Ascending aorta (tissue), 2 donors: Measurements from ENCODE around the gene GRWD1. TPM values are rescaled to one million over a fixed set of nuclear protein-coding genes. Genes with fewer than 3 reads are reported as not detected.

Experiments
- DNase-seq, 2 donors: peaks; one replicate each; pipeline ENCODE4 v3.0.0-alpha.2; 2019; ENCODE audit warnings: low spot score in 2 of 2
- H3K27ac ChIP-seq, 2 donors: fragments of 200-600 bp; sonication (generic); one replicate each; pipeline ENCODE4 v1.5.1; 2016 to 2017; ENCODE audit warnings: mild to moderate bottlenecking in 1 of 2
- H3K27me3 ChIP-seq: fragments of 200-600 bp; sonication (generic); one replicate; pipeline ENCODE4 v1.5.1; 2017
- H3K36me3 ChIP-seq, 2 donors: fragments of 200-600 bp; sonication (generic); one replicate each; pipeline ENCODE4 v1.5.1; 2016
- H3K4me1 ChIP-seq, 2 donors: fragments of 200-600 bp; sonication (generic); one replicate each; pipeline ENCODE4 v1.5.1; 2016 to 2017; ENCODE audit warnings: mild to moderate bottlenecking in 1 of 2
- H3K4me3 ChIP-seq, 2 donors: fragments of 200-600 bp; sonication (generic); one replicate each; pipeline ENCODE4 v1.5.1; 2016 to 2017; ENCODE audit warnings: mild to moderate bottlenecking in 1 of 2
- H3K9me3 ChIP-seq, 2 donors: fragments of 200-600 bp; sonication (generic); one replicate each; pipeline ENCODE4 v1.5.1; 2016
- CTCF ChIP-seq, 3 experiments: fragments of 200-600 bp in 2 of 3; fragments of 450-650 bp in 1 of 3; sonication (generic) in 2 of 3; IDR thresholded peaks; one replicate each; pipeline ENCODE4 v1.5.1; 2016 to 2019; ENCODE audit warnings: antibody characterized with exemption in 3 of 3, mild to moderate bottlenecking in 1 of 3, moderate library complexity in 1 of 3
- intact Hi-C: fragments of 100-400 bp; cut with DNase I; formaldehyde crosslinking; loops from one replicate; pipeline ENCODE4 v1.15.1; 2023
- total RNA-seq: library from RNA; depleted of rRNA; stranded (reverse); fragments of >200 nt; gene quantifications from one replicate; pipeline ENCODE4 v1.1.0, GENCODE V29; 2016

Gene GRWD1
- total RNA-seq, 1 donor from 2014 or later: 16.0 TPM

GRCh38 chr19:48448563-48448962 is 2.8 kb downstream of the GRWD1 start:
- no peak for TF ChIP-seq CTCF (IDR thresholded peaks at IDR 0.05)
- intact Hi-C loops: loop anchor here (5.0 kb wide), 1 partner anchor 134 kb away; no protein-coding TSS in a partner anchor
- no peaks in the 10 kb centered on the region for H3K9me3 ChIP-seq
- no peak overlapping the region for H3K4me3 ChIP-seq
- H3K36me3 ChIP-seq: peaks cover 47 to 50% of the 10 kb centered on the region in 2 donors
- H3K27ac ChIP-seq: no peak overlapping the region
- H3K4me1 ChIP-seq: peaks cover 3 to 15% of the 10 kb centered on the region in 2 donors
- H3K27me3 ChIP-seq: no peaks in the 10 kb centered on the region
- DNase-seq: no peak

DNA sequence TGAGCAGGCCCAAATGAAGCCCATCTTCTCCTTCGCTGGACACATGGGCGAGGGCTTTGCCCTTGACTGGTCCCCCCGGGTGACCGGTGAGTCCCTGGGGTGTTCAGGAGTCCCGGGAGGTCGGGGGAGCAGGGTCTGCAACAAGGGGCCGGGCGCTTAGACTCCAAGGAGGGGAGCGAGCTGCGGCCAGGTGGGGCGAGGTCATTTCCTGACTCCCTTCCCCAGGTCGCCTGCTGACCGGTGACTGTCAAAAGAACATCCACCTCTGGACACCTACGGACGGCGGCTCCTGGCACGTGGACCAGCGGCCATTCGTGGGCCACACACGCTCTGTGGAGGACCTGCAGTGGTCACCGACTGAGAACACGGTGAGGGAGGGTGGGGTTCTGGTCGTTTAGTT is 4.7 kb downstream of the GRWD1 start:
- Histone ChIP-seq H3K9me3 (no peaks in the 10 kb centered on the region), H3K4me3 (no peak overlapping the region), H3K27ac (no peak overlapping the region), H3K36me3 (peaks cover 47 to 64% of the 10 kb centered on the region in 2 donors), H3K27me3 (no peaks in the 10 kb centered on the region), H3K4me1 (no peaks in the 10 kb centered on the region)
- intact Hi-C loops: no loop called here
- no peak for DNase-seq
- TF ChIP-seq CTCF (IDR thresholded peaks at IDR 0.05): no peak

DNA sequence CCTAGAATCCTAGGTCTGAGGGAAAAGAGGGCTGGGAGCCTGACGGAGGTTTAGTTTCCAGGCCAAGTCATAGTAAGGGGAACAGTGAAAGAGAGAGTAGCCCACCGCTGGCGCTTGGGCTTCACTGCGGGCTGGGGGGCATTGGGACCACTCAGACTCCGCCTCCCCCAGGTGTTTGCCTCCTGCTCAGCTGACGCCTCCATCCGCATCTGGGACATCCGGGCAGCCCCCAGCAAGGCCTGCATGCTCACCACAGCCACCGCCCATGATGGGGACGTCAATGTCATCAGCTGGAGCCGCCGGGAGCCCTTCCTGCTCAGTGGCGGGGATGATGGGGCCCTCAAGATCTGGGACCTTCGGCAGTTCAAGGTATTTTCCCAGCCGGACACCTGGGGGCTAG is 5.1 kb downstream of the GRWD1 start:
- intact Hi-C loops: no loop called here
- TF ChIP-seq CTCF (IDR thresholded peaks at IDR 0.05): no peak
- Histone ChIP-seq H3K36me3 (peaks cover 47 to 68% of the 10 kb centered on the region in 2 donors), H3K4me3 (no peak overlapping the region), H3K27me3 (no peaks in the 10 kb centered on the region), H3K4me1 (no peaks in the 10 kb centered on the region), H3K9me3 (no peaks in the 10 kb centered on the region), H3K27ac (no peak overlapping the region)
- DNase-seq: no peak

- no peaks in the 10 kb centered on the region for H3K27me3 ChIP-seq
- no peaks in the 10 kb centered on the region for H3K4me1 ChIP-seq
- no peak overlapping the region for H3K4me3 ChIP-seq
- peaks cover 47 to 74% of the 10 kb centered on the region in 2 donors for H3K36me3 ChIP-seq
- H3K9me3 ChIP-seq: no peaks in the 10 kb centered on the region
- no peak overlapping the region for H3K27ac ChIP-seq
- no peak for TF ChIP-seq CTCF (IDR thresholded peaks at IDR 0.05)
- intact Hi-C loops: no loop called here
- DNase-seq: no peak
These were observed 5.8 kb downstream of the GRWD1 start for GRCh38 chr19:48451624-48452023.

DNA sequence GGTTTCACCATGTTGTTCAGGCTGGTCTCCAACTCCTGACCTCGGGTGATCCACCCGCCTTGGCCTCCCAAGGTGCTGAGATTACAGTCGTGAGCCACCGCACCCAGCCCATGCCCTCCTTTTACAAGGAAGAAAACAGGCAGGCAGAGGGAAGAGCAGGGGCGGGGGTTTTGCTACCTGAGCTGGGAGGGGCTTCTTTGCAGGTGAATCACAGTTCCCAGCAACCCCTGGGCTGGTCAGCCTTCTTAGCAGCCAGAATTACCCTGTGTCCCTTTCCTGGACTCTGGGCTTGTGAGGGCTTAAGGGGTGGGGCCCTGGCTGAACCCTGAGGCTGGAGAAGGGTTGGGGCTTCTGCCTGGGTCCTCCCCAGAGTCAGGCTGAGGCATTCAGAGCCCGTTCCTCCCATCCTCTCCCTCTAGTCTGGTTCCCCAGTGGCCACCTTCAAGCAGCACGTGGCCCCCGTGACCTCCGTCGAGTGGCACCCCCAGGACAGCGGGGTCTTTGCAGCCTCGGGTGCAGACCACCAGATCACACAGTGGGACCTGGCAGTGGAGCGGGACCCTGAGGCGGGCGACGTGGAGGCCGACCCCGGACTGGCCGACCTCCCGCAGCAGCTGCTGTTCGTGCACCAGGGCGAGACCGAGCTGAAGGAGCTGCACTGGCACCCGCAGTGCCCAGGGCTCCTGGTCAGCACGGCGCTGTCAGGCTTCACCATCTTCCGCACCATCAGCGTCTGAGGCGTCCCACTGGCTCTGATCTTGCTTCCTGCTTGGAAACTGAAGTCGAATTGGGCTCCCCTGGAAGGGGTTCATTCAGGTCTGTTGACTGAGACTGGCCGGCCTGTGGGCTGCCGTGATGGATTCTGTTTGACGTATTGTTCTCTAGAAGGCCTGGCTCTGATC is 6.8 kb downstream of the GRWD1 start:
- no peak for TF ChIP-seq CTCF (IDR thresholded peaks at IDR 0.05)
- H3K4me1 ChIP-seq: no peaks in the 10 kb centered on the region
- no peaks in the 10 kb centered on the region for H3K27me3 ChIP-seq
- H3K27ac ChIP-seq: no peak overlapping the region
- H3K4me3 ChIP-seq: no peak overlapping the region
- H3K36me3 ChIP-seq: peaks cover 47 to 77% of the 10 kb centered on the region in 2 donors
- no peaks in the 10 kb centered on the region for H3K9me3 ChIP-seq
- intact Hi-C loops: no loop called here
- no peak for DNase-seq
